Right atrium auricular region (tissue), 2 donors: ENCODE measurements around the gene ATP1B3. TPM values are rescaled to one million over a fixed set of nuclear protein-coding genes. Genes with fewer than 3 reads are reported as not detected.
"Not testable (repeated sequence)": the region's sequence is repeated elsewhere in the genome, so short reads cannot be mapped to it uniquely, and the experiment has no call there.

Source experiments
- DNase-seq: peaks from one replicate; pipeline ENCODE4 v3.0.0-alpha.2; 2019; ENCODE audit warnings: low spot score
- H3K27ac ChIP-seq, 2 donors: fragments of 200-600 bp; sonication (generic); 1 replicate in 1 of 2; 2 replicates in 1 of 2; pipeline ENCODE4 v1.5.1; 2016 to 2019
- H3K27me3 ChIP-seq, 2 donors: fragments of 200-600 bp; sonication (generic); one replicate each; pipeline versions ENCODE4 v1.5.1 to v1.6.0; 2017 to 2019
- H3K36me3 ChIP-seq: fragments of 200-600 bp; sonication (generic); one replicate; pipeline ENCODE4 v1.5.1; 2016
- H3K4me1 ChIP-seq, 2 donors: fragments of 200-600 bp; sonication (generic); one replicate each; pipeline versions ENCODE4 v1.5.1 to v1.6.0; 2017 to 2019
- H3K4me3 ChIP-seq, 2 donors: fragments of 200-600 bp; sonication (generic); 1 replicate in 1 of 2; 2 replicates in 1 of 2; pipeline ENCODE4 v1.5.1; 2017 to 2019; ENCODE audit warnings: mild to moderate bottlenecking in 1 of 2, moderate library complexity in 1 of 2
- H3K9me3 ChIP-seq, 2 donors: fragments of 200-600 bp; sonication (generic); one replicate each; pipeline ENCODE4 v1.5.1; 2019
- total RNA-seq, 2 donors: library from RNA; depleted of rRNA; stranded (reverse); fragments of >200 nt; gene quantifications; one replicate each; pipeline ENCODE4 v1.1.0, GENCODE V29; 2016
- TF ChIP-seq, protein P1 (sequence below), 2 donors: fragments of 200-600 bp; sonication (generic); IDR thresholded peaks; one replicate each; pipeline ENCODE4 v1.5.1; 2019; ENCODE audit warnings: antibody characterized with exemption in 2 of 2

The ATP1B3 gene
- total RNA-seq, 2 donors from 2014 or later: 33.7 to 44.7 TPM

GRCh38 chr3:141878326-141878725 is 1.9 kb downstream of the ATP1B3 start:
- DNase-seq: no peak
- Histone ChIP-seq H3K27me3 (no peaks in the 10 kb centered on the region), H3K9me3 (no peaks in the 10 kb centered on the region), H3K27ac (peak overlapping the region in 1 of 2 donors; percentile 100), H3K4me1 (peaks cover 0 to 17% of the 10 kb centered on the region in 2 donors), H3K36me3 (no peaks in the 10 kb centered on the region), H3K4me3 (peak overlapping the region; percentile 83 to 98)
- TF ChIP-seq, protein P1, sequence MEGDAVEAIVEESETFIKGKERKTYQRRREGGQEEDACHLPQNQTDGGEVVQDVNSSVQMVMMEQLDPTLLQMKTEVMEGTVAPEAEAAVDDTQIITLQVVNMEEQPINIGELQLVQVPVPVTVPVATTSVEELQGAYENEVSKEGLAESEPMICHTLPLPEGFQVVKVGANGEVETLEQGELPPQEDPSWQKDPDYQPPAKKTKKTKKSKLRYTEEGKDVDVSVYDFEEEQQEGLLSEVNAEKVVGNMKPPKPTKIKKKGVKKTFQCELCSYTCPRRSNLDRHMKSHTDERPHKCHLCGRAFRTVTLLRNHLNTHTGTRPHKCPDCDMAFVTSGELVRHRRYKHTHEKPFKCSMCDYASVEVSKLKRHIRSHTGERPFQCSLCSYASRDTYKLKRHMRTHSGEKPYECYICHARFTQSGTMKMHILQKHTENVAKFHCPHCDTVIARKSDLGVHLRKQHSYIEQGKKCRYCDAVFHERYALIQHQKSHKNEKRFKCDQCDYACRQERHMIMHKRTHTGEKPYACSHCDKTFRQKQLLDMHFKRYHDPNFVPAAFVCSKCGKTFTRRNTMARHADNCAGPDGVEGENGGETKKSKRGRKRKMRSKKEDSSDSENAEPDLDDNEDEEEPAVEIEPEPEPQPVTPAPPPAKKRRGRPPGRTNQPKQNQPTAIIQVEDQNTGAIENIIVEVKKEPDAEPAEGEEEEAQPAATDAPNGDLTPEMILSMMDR (IDR thresholded peaks at IDR 0.05): no peak

- Histone ChIP-seq H3K4me1 (peaks cover 0 to 17% of the 10 kb centered on the region in 2 donors), H3K27ac (no peak overlapping the region)
These were observed 2.4 kb downstream of the ATP1B3 start for GRCh38 chr3:141878817-141879216.

GRCh38 chr3:141881702-141882101 is 5.3 kb downstream of the ATP1B3 start:
- Histone ChIP-seq H3K4me1 (peaks cover 0 to 17% of the 10 kb centered on the region in 2 donors), H3K4me3 (no peak overlapping the region), H3K9me3 (no peaks in the 10 kb centered on the region), H3K27ac (no peak overlapping the region), H3K36me3 (no peaks in the 10 kb centered on the region), H3K27me3 (no peaks in the 10 kb centered on the region)
- TF ChIP-seq, protein P1 (IDR thresholded peaks at IDR 0.05): no peak
- no peak for DNase-seq

More at GRCh38 chr3:141878817-141879216, 2.4 kb downstream of the ATP1B3 start:
- Histone ChIP-seq H3K27me3 (no peaks in the 10 kb centered on the region), H3K9me3 (no peaks in the 10 kb centered on the region), H3K36me3 (no peaks in the 10 kb centered on the region), H3K4me3 (peak overlapping the region in 1 of 2 donors; percentile 98)
- DNase-seq: no peak
- TF ChIP-seq, protein P1 (IDR thresholded peaks at IDR 0.05): no peak

GRCh38 chr3:141887051-141887450 is 10.6 kb downstream of the ATP1B3 start:
- TF ChIP-seq, protein P1 (IDR thresholded peaks at IDR 0.05): no peak
- no peaks in the 10 kb centered on the region for H3K36me3 ChIP-seq
- H3K4me1 ChIP-seq: no peaks in the 10 kb centered on the region
- no peak for DNase-seq
- no peak overlapping the region for H3K4me3 ChIP-seq
- no peaks in the 10 kb centered on the region for H3K9me3 ChIP-seq
- no peaks in the 10 kb centered on the region for H3K27me3 ChIP-seq
- H3K27ac ChIP-seq: no peak overlapping the region

DNA sequence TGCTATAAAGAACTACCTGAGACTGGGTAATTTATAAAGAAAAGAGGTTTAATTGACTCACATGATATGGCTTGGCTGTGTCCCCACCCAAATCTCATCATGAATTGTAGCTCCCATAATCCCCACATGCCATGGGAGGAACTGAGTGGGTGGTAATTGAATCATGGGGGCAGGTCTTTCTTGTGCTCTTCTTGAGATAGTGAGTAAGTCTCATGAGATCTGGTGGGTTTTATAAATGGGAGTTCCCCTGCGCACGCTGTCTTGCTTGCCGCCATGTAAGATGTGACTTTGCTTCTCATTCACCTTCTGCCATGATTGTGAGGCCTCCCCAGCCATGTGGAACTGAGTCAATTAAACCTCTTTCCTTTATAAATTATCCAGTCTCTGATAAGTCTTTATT is 12.1 kb downstream of the ATP1B3 start:
- not testable (repeated sequence) for H3K4me1 ChIP-seq, H3K36me3 ChIP-seq, DNase-seq, H3K4me3 ChIP-seq, H3K27me3 ChIP-seq, H3K27ac ChIP-seq, H3K9me3 ChIP-seq

DNA sequence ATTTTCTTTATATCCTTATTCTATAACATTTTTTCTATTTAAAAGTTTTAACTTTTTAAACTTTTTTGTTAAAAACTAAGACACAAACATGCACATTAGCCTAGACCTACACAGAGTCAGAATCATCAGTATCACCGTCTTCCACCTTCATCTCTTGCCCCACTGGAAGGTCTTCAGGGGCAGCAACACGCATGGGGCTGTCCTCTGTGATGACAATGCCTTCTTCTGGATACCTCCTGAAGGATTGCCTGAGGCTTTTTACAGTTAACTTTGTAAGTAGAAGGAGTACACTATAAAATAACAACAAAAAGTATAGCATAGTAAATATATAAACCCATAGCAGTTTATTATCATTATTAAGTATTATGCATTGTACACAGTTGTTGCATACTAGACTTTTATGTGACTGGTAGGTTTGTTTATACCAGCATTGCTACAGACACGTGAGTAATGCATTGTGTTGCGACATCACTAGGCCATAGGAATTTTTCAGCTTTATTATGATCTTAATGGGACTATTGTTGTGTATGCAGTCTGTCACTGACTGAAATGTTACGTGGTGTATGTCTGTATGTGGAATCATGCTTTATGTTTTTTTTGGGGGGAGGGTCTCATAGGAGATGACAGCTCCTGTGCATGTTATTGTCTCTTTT is 18.2 kb downstream of the ATP1B3 start:
- no peak overlapping the region for H3K4me3 ChIP-seq
- TF ChIP-seq, protein P1 (IDR thresholded peaks at IDR 0.05): no peak
- no peaks in the 10 kb centered on the region for H3K4me1 ChIP-seq
- no peak for DNase-seq
- no peaks in the 10 kb centered on the region for H3K27me3 ChIP-seq
- H3K36me3 ChIP-seq: no peaks in the 10 kb centered on the region
- H3K9me3 ChIP-seq: no peaks in the 10 kb centered on the region
- H3K27ac ChIP-seq: no peak overlapping the region
